BLaER1 (cell line): ENCODE measurements around the gene ANKS1B.

Source experiments
- H3K27ac ChIP-seq: shearing (Covaris generic); formaldehyde crosslinking; 2 replicates; pipeline ENCODE4 v1.8.1; 2022
- H3K27me3 ChIP-seq: shearing (Covaris generic); formaldehyde crosslinking; 2 replicates; pipeline ENCODE4 v1.8.1; 2022
- H3K36me3 ChIP-seq: shearing (Covaris generic); formaldehyde crosslinking; 2 replicates; pipeline ENCODE4 v1.8.1; 2022
- H3K4me1 ChIP-seq: shearing (Covaris generic); formaldehyde crosslinking; 2 replicates; pipeline ENCODE4 v1.8.1; 2022
- H3K4me2 ChIP-seq: shearing (Covaris generic); formaldehyde crosslinking; 2 replicates; pipeline ENCODE4 v1.8.1; 2022
- H3K4me3 ChIP-seq: shearing (Covaris generic); formaldehyde crosslinking; 2 replicates; pipeline ENCODE4 v1.8.1; 2022
- H3K9ac ChIP-seq: shearing (Covaris generic); formaldehyde crosslinking; 2 replicates; pipeline ENCODE4 v1.8.1; 2022
- H3K9me3 ChIP-seq: shearing (Covaris generic); formaldehyde crosslinking; 2 replicates; pipeline ENCODE4 v1.8.1; 2022
- H4K20me1 ChIP-seq: shearing (Covaris generic); formaldehyde crosslinking; 2 replicates; pipeline ENCODE4 v1.8.1; 2022
- Cebpa-rat ChIP-seq: shearing (Covaris generic); IDR thresholded peaks from 2 replicates; pipeline ENCODE4 v1.8.1; 2022

ANKS1B gene

DNA sequence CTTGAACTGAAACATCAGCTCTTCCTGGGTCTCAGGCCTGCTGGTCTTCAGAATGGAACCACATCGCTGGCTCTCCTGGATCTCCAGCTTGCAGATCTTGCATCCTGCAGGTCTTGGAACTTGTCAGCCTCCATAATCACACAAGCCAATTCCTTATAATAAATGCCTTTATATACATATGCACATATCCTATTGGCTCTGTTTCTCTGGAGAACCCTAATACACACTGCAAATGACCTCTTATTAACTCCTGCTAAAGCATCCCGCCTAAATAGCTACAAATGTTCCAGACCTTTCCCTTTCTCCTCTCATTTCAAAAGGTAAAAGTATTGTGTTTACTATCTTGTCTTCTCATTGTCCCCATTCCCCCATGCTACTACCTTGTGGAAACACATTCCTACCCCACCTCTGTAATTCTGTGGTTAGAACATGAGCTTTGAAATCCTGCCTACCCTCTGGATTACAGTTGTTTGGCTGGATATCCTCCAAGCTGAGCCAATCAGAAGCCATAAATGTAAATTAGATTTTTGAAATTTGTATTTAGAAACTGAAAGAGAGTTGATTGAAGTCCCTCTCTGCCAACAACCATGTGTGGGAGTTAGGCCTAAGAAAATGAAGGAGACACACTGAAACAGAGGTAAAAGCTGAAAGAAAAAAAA lies 58.1 kb downstream of the ANKS1B start:
- TF ChIP-seq Cebpa-rat: no peak
- peaks cover 14% of the 10 kb centered on the region; the same call in 1 of the 2 replicates for H4K20me1 ChIP-seq
- H3K27ac ChIP-seq: no peak overlapping the region
- H3K9me3 ChIP-seq: peaks cover 35% of the 10 kb centered on the region
- H3K9ac ChIP-seq: no peak overlapping the region
- H3K36me3 ChIP-seq: peaks cover 75% of the 10 kb centered on the region
- H3K4me1 ChIP-seq: no peaks in the 10 kb centered on the region
- H3K4me2 ChIP-seq: no peak overlapping the region
- no peaks in the 10 kb centered on the region for H3K27me3 ChIP-seq
- no peak overlapping the region for H3K4me3 ChIP-seq

GRCh38 chr12:99920353-99920960 lies 64.3 kb downstream of the ANKS1B start:
- TF ChIP-seq Cebpa-rat: no peak
- no peak overlapping the region for H3K4me3 ChIP-seq
- H3K27ac ChIP-seq: no peak overlapping the region

DNA sequence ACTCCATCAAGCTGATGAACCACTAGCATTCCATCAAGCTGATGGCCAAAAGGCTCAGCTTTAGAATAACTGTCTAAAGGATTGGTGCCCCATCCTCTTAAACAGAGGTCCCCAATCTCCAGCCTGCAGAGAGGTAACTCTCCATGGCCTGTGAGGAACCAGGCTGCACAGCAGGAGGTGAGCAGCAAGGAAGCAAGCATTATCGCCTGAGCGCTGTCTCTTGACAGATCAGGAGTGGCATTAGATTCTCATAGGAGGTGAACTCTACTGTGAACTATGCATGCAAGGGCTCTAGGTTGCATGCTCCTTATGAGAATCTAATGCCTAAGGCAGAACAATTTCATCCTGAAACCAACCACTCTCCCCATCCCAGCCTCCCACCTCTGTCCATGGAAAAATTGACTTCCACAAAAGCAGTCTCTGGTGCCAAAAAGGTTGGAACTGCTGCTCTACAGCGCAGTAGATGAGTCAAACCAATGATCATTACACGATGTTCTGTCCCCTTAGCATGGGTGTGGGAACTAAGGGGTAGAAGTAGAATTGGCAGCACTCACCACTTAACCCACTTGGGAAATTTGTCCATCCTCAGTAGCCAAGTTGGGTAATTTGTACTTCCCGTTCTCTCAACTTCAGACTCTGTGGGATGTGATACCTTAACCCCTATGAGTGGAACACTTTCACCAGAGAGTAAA lies 66.9 kb downstream of the ANKS1B start:
- TF ChIP-seq Cebpa-rat: no peak
- Histone ChIP-seq H3K27me3 (no peaks in the 10 kb centered on the region), H3K4me3 (no peak overlapping the region), H3K9ac (no peak overlapping the region), H4K20me1 (peaks cover 87% of the 10 kb centered on the region), H3K9me3 (peaks cover 18% of the 10 kb centered on the region), H3K4me2 (0 out of 2 replicates have a peak overlapping the region, but pooled peaks have one; percentile 10), H3K4me1 (peaks cover 33% of the 10 kb centered on the region; the same call in 1 of the 2 replicates), H3K36me3 (peaks cover 77% of the 10 kb centered on the region), H3K27ac (no peak overlapping the region)

More at GRCh38 chr12:99920353-99920960, 64.3 kb downstream of the ANKS1B start:
- Histone ChIP-seq H3K9me3 (peaks cover 25% of the 10 kb centered on the region), H3K4me2 (no peak overlapping the region), H3K9ac (no peak overlapping the region), H3K4me1 (peaks cover 17% of the 10 kb centered on the region; the same call in 1 of the 2 replicates), H4K20me1 (peaks cover 69% of the 10 kb centered on the region; the same call in 1 of the 2 replicates), H3K27me3 (no peaks in the 10 kb centered on the region), H3K36me3 (peaks cover 86% of the 10 kb centered on the region)

DNA sequence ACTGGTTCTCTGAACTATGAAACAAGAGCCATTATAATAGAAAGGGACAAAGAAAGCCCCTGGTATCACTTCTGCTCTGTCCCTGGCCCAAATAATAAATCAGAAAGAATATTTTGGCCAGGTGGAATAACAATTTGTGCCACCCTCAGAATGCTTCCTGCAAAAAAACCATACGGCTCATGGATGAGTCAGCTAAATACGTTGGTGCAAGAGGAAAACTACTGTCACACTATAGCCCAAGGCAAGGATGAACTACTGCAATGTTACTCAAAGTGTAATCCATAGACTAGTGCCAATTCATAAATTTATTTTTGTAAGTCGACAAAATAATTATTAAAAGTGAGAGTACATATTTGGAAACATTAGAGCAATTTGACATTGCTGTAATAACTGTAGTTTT lies 68.2 kb downstream of the ANKS1B start:
- no peak overlapping the region for H3K9ac ChIP-seq

GRCh38 chr12:99915251-99916082 lies 69.3 kb downstream of the ANKS1B start:
- H3K27me3 ChIP-seq: no peaks in the 10 kb centered on the region
- TF ChIP-seq Cebpa-rat: no peak
- H3K27ac ChIP-seq: no peak overlapping the region
- no peak overlapping the region for H3K9ac ChIP-seq
- H3K4me1 ChIP-seq: peaks cover 54% of the 10 kb centered on the region
- no peak overlapping the region for H3K4me2 ChIP-seq
- H4K20me1 ChIP-seq: peaks cover 96% of the 10 kb centered on the region
- H3K4me3 ChIP-seq: no peak overlapping the region
- peaks cover 54% of the 10 kb centered on the region for H3K36me3 ChIP-seq
- no peaks in the 10 kb centered on the region for H3K9me3 ChIP-seq

More for the DNA sequence above, 68.2 kb downstream of the ANKS1B start:
- peaks cover 7% of the 10 kb centered on the region for H3K9me3 ChIP-seq
- H3K4me1 ChIP-seq: peaks cover 43% of the 10 kb centered on the region
- no peak overlapping the region for H3K27ac ChIP-seq
- H3K4me2 ChIP-seq: no peak overlapping the region
- no peak overlapping the region for H3K4me3 ChIP-seq
- H3K27me3 ChIP-seq: no peaks in the 10 kb centered on the region
- no peak for TF ChIP-seq Cebpa-rat
- H4K20me1 ChIP-seq: peaks cover 92% of the 10 kb centered on the region
- peaks cover 65% of the 10 kb centered on the region for H3K36me3 ChIP-seq

- Histone ChIP-seq H3K4me1 (peaks cover 62% of the 10 kb centered on the region), H3K9me3 (no peaks in the 10 kb centered on the region), H3K27me3 (no peaks in the 10 kb centered on the region), H3K4me3 (no peak overlapping the region), H3K9ac (no peak overlapping the region), H3K36me3 (peaks cover 62% of the 10 kb centered on the region), H3K27ac (peak overlapping the region; percentile 42; the same call in 1 of the 2 replicates), H3K4me2 (no peak overlapping the region), H4K20me1 (peaks cover 97% of the 10 kb centered on the region)
- no peak for TF ChIP-seq Cebpa-rat
These were observed 70.5 kb downstream of the ANKS1B start for GRCh38 chr12:99914206-99914605.

- no peaks in the 10 kb centered on the region for H3K9me3 ChIP-seq
- H4K20me1 ChIP-seq: peaks cover 90% of the 10 kb centered on the region
- no peaks in the 10 kb centered on the region for H3K27me3 ChIP-seq
- H3K4me1 ChIP-seq: peaks cover 51% of the 10 kb centered on the region
- no peak overlapping the region for H3K4me3 ChIP-seq
- no peak for TF ChIP-seq Cebpa-rat
- peak overlapping the region; percentile 52 for H3K4me2 ChIP-seq
- peak overlapping the region; percentile 24; the same call in 1 of the 2 replicates for H3K27ac ChIP-seq
- H3K9ac ChIP-seq: no peak overlapping the region
- H3K36me3 ChIP-seq: peaks cover 56% of the 10 kb centered on the region
These were observed 72.8 kb downstream of the ANKS1B start for GRCh38 chr12:99911967-99912366.

- Histone ChIP-seq H4K20me1 (peaks cover 90% of the 10 kb centered on the region), H3K9ac (peak overlapping the region; percentile 20; the same call in 1 of the 2 replicates), H3K4me3 (no peak overlapping the region), H3K4me1 (peaks cover 45% of the 10 kb centered on the region), H3K27me3 (no peaks in the 10 kb centered on the region), H3K4me2 (peak overlapping the region; percentile 38; the same call in 1 of the 2 replicates), H3K27ac (no peak overlapping the region; the same call in 1 of the 2 replicates), H3K36me3 (peaks cover 55% of the 10 kb centered on the region), H3K9me3 (no peaks in the 10 kb centered on the region)
- TF ChIP-seq Cebpa-rat: no peak
These were observed 73.7 kb downstream of the ANKS1B start for GRCh38 chr12:99911081-99911480.

GRCh38 chr12:99910342-99910741 lies 74.4 kb downstream of the ANKS1B start:
- Histone ChIP-seq H3K4me1 (peaks cover 45% of the 10 kb centered on the region), H3K4me2 (peak overlapping the region; percentile 38), H3K9me3 (no peaks in the 10 kb centered on the region), H3K27me3 (no peaks in the 10 kb centered on the region), H4K20me1 (peaks cover 91% of the 10 kb centered on the region), H3K27ac (no peak overlapping the region), H3K9ac (no peak overlapping the region), H3K4me3 (no peak overlapping the region), H3K36me3 (peaks cover 55% of the 10 kb centered on the region)
- TF ChIP-seq Cebpa-rat: no peak
